H9 (cell line): ENCODE results near the gene NGB. TPM values are rescaled to one million over a fixed set of nuclear protein-coding genes. Genes with fewer than 3 reads are reported as not detected.
A peak's percentile ranks its signal among the peaks of the same experiment; 100 is the strongest.

Experiments used
- DNase-seq: peaks from one replicate; pipeline ENCODE4 v3.0.0-alpha.2; 2017
- H2AFZ ChIP-seq: one replicate; pipeline ENCODE4 v1.6.1; 2013; ENCODE audit warnings: mild to moderate bottlenecking, low read length, control low read depth, moderate library complexity
- H2AK5ac ChIP-seq: 2 replicates; pipeline ENCODE4 v1.6.1; 2013; ENCODE audit warnings: low read length, control low read depth, mixed read lengths; ENCODE audit not compliant: insufficient read length
- H2BK120ac ChIP-seq: one replicate; pipeline ENCODE4 v1.6.1; 2013; ENCODE audit warnings: low read depth, mild to moderate bottlenecking, low read length, control low read depth, inconsistent platforms; ENCODE audit not compliant: poor library complexity, severe bottlenecking
- H2BK12ac ChIP-seq: 2 replicates; pipeline ENCODE4 v1.6.1; 2013; ENCODE audit warnings: low read length, control low read depth, mixed read lengths, low read depth; ENCODE audit not compliant: insufficient read length
- H2BK15ac ChIP-seq: 2 replicates; pipeline ENCODE4 v1.6.1; 2013; ENCODE audit warnings: low read depth, low read length, control low read depth
- H2BK20ac ChIP-seq: one replicate; pipeline ENCODE4 v1.6.1; 2013; ENCODE audit warnings: low read depth, mild to moderate bottlenecking, low read length, control low read depth, inconsistent platforms; ENCODE audit not compliant: poor library complexity, severe bottlenecking
- H2BK5ac ChIP-seq: 2 replicates; pipeline ENCODE4 v1.6.1; 2013; ENCODE audit warnings: low read length, control low read depth, mixed read lengths; ENCODE audit not compliant: insufficient read length
- H3K14ac ChIP-seq: 2 replicates; pipeline ENCODE4 v1.6.1; 2013; ENCODE audit warnings: low read length, control low read depth; ENCODE audit not compliant: insufficient read depth
- H3K18ac ChIP-seq: 2 replicates; pipeline ENCODE4 v1.6.1; 2013; ENCODE audit warnings: low read depth, mild to moderate bottlenecking, mixed read lengths, low read length, control low read depth; ENCODE audit not compliant: insufficient read length
- H3K23ac ChIP-seq: 2 replicates; pipeline ENCODE4 v1.6.1; 2013; ENCODE audit warnings: low read length, control low read depth, mixed read lengths, low read depth; ENCODE audit not compliant: insufficient read length
- H3K23me2 ChIP-seq: 2 replicates; pipeline ENCODE4 v1.6.1; 2013; ENCODE audit warnings: low read depth, mild to moderate bottlenecking, mixed read lengths, low read length, control low read depth; ENCODE audit not compliant: insufficient read length, poor library complexity, severe bottlenecking
- H3K27ac ChIP-seq: 2 replicates; pipeline ENCODE4 v1.5.1; 2013; ENCODE audit warnings: low read length, control low read depth, mixed read lengths, low read depth; ENCODE audit not compliant: insufficient read length
- H3K27me3 ChIP-seq: 2 replicates; pipeline ENCODE4 v1.6.1; 2013; ENCODE audit warnings: low read length, control low read depth, inconsistent platforms; ENCODE audit not compliant: insufficient read depth
- H3K4ac ChIP-seq: 2 replicates; pipeline ENCODE4 v1.6.1; 2013; ENCODE audit warnings: low read depth, mild to moderate bottlenecking, control low read depth, inconsistent platforms, low read length, moderate library complexity
- H3K4me1 ChIP-seq: 2 replicates; pipeline ENCODE4 v1.6.1; 2013; ENCODE audit warnings: low read length, control low read depth, inconsistent platforms; ENCODE audit not compliant: insufficient read depth
- H3K4me2 ChIP-seq: 2 replicates; pipeline ENCODE4 v1.6.1; 2013; ENCODE audit warnings: low read length, control low read depth, mixed read lengths; ENCODE audit not compliant: insufficient read length, insufficient read depth
- H3K56ac ChIP-seq: 2 replicates; pipeline ENCODE4 v1.6.1; 2013; ENCODE audit warnings: low read depth, mild to moderate bottlenecking, mixed read lengths, low read length, control low read depth; ENCODE audit not compliant: insufficient read length
- H3K79me1 ChIP-seq: 2 replicates; pipeline ENCODE4 v1.6.1; 2013; ENCODE audit warnings: low read depth, mild to moderate bottlenecking, moderate library complexity, low read length, control low read depth, inconsistent platforms; ENCODE audit not compliant: insufficient read depth, poor library complexity, severe bottlenecking
- H3K79me2 ChIP-seq: 2 replicates; pipeline ENCODE4 v1.6.1; 2013; ENCODE audit warnings: low read length, control low read depth, inconsistent platforms; ENCODE audit not compliant: insufficient read depth
- H3K9ac ChIP-seq: 2 replicates; pipeline ENCODE4 v1.6.1; 2013; ENCODE audit warnings: low read length, control low read depth, mixed read lengths; ENCODE audit not compliant: insufficient read length; ENCODE audit errors: extremely low read depth
- H3K9me3 ChIP-seq: one replicate; pipeline ENCODE4 v1.6.1; 2013; ENCODE audit warnings: low read depth, low read length, inconsistent platforms; ENCODE audit not compliant: control insufficient read depth
- H3T11ph ChIP-seq: one replicate; pipeline ENCODE4 v1.6.1; 2013; ENCODE audit warnings: mild to moderate bottlenecking, low read length, control low read depth, inconsistent platforms
- H4K20me1 ChIP-seq: one replicate; pipeline ENCODE4 v1.6.1; 2013; ENCODE audit not compliant: control insufficient read depth, insufficient read length, insufficient read depth
- H4K5ac ChIP-seq: 2 replicates; pipeline ENCODE4 v1.6.1; 2013; ENCODE audit warnings: low read depth, mild to moderate bottlenecking, mixed read lengths, low read length, control low read depth; ENCODE audit not compliant: insufficient read length
- H4K8ac ChIP-seq: replicated peaks from 2 replicates; pipeline ENCODE4 v1.6.1; 2013; ENCODE audit warnings: low read length, control low read depth, mixed read lengths, low read depth; ENCODE audit not compliant: insufficient read length
- H4K91ac ChIP-seq: 2 replicates; pipeline ENCODE4 v1.6.1; 2013; ENCODE audit warnings: low read depth, mild to moderate bottlenecking, moderate library complexity, mixed read lengths, low read length, control low read depth; ENCODE audit not compliant: insufficient read length
- H3K27ac Mint-ChIP-seq, 3 experiments: 2 replicates in 2 of 3; 3 replicates in 1 of 3; pipeline ENCODE4 v1.8.0; 2020 to 2021; ENCODE audit warnings: mixed read lengths in 3 of 3, mild to moderate bottlenecking in 1 of 3, moderate library complexity in 1 of 3
- H3K27me3 Mint-ChIP-seq: 2 replicates; pipeline ENCODE4 v1.8.0; 2021; ENCODE audit warnings: low read depth, mild to moderate bottlenecking, moderate library complexity, mixed read lengths
- H3K36me3 Mint-ChIP-seq, 3 experiments: 2 replicates in 2 of 3; 3 replicates in 1 of 3; pipeline ENCODE4 v1.8.0; 2020 to 2021; ENCODE audit warnings: low read depth in 3 of 3, mixed read lengths in 3 of 3; ENCODE audit not compliant: insufficient read depth in 1 of 3
- H3K4me1 Mint-ChIP-seq, 2 experiments: 2 replicates each; pipeline ENCODE4 v1.8.0; 2020; ENCODE audit warnings: mixed read lengths in 2 of 2
- H3K4me3 Mint-ChIP-seq, 2 experiments: 2 replicates in 1 of 2; 3 replicates in 1 of 2; pipeline ENCODE4 v1.8.0; 2020 to 2021; ENCODE audit warnings: mild to moderate bottlenecking in 2 of 2, mixed read lengths in 2 of 2, moderate library complexity in 1 of 2
- H3K9me3 Mint-ChIP-seq, 2 experiments: 2 replicates in 1 of 2; 3 replicates in 1 of 2; pipeline ENCODE4 v1.8.0; 2020; ENCODE audit warnings: mild to moderate bottlenecking in 2 of 2, mixed read lengths in 2 of 2, moderate library complexity in 1 of 2
- WGBS: extraction: QIAGEN DNeasy Blood & Tissue Kit; methylation state at CpG from one replicate; pipeline ENCODE4 v1.1.7; 2013; ENCODE audit warnings: missing lambda C conversion rate, low lambda C conversion rate, mixed read lengths; ENCODE audit not compliant: insufficient read length; ENCODE audit errors: extremely low coverage; 5-methylcytosine and 5-hydroxymethylcytosine counted together
- total RNA-seq: library from RNA; stranded (reverse); gene quantifications from 2 replicates; pipeline ENCODE4 v1.2.1, GENCODE V29; 2021
- TF ChIP-seq, protein P1 (sequence below): fragments of 200-600 bp; sonication (generic); conservative IDR thresholded peaks from 3 replicates; pipeline ENCODE4 v1.8.0; 2021; ENCODE audit warnings: antibody characterized with exemption, mild to moderate bottlenecking

The NGB gene
- total RNA-seq, 1 experiment from 2014 or later: 0.26 TPM

DNA sequence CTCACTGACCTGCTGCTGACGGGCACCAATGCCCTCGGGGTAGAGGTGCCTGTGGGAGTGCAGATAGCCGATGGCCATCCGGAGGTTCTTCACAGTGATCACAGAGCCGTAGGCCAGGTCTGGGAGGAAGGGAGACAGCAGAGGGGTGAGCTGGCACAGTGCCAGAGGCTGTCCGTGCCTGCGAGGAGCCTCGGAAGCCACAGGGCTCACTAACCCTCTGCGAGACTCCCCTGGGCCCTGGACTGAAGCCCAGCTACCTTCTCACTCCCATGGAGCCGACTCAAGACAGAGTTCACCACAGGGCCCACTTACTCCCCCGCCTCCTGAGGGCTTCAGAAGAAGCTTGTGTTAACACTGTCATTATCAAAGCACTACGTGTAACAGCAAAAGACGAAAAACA, 25.1 kb upstream of the NGB start:
- Histone ChIP-seq H2BK20ac (no peak overlapping the region), H2BK120ac (no peak overlapping the region), H3K4ac (no peak overlapping the region), H2BK5ac (no peak overlapping the region), H3K14ac (no peak overlapping the region), H3T11ph (no peak overlapping the region), H4K91ac (no peak overlapping the region), H2BK12ac (no peak overlapping the region), H4K8ac (no peak overlapping the region), H3K79me2 (no peaks in the 10 kb centered on the region), H3K23ac (no peak overlapping the region), H4K5ac (no peak overlapping the region), H3K4me2 (no peak overlapping the region), H3K9ac (no peak overlapping the region), H2AFZ (no peak overlapping the region), H2BK15ac (no peak overlapping the region), H3K4me1 (no peaks in the 10 kb centered on the region), H3K27me3 (no peaks in the 10 kb centered on the region), H3K27ac (no peak overlapping the region), H3K9me3 (no peaks in the 10 kb centered on the region), H3K18ac (no peak overlapping the region), H3K23me2 (no peaks in the 10 kb centered on the region), H3K56ac (no peak overlapping the region), H3K79me1 (no peaks in the 10 kb centered on the region), H4K20me1 (no peaks in the 10 kb centered on the region), H2AK5ac (no peak overlapping the region)
- Mint-ChIP-seq H3K36me3 (peaks cover 7 to 32% (median 21%) of the 10 kb centered on the region in 3 experiments), H3K4me3 (no peak overlapping the region), H3K27me3 (no peaks in the 10 kb centered on the region), H3K27ac (peak overlapping the region in 1 of 3 experiments; percentile 51; a peak in 1 of 7 replicates), H3K4me1 (peaks cover 8% of the 10 kb centered on the region in 2 experiments), H3K9me3 (no peaks in the 10 kb centered on the region)
- no peak for DNase-seq
- WGBS: no CpG with 5 or more reads among the region's 13 CpGs
- TF ChIP-seq, protein P1, sequence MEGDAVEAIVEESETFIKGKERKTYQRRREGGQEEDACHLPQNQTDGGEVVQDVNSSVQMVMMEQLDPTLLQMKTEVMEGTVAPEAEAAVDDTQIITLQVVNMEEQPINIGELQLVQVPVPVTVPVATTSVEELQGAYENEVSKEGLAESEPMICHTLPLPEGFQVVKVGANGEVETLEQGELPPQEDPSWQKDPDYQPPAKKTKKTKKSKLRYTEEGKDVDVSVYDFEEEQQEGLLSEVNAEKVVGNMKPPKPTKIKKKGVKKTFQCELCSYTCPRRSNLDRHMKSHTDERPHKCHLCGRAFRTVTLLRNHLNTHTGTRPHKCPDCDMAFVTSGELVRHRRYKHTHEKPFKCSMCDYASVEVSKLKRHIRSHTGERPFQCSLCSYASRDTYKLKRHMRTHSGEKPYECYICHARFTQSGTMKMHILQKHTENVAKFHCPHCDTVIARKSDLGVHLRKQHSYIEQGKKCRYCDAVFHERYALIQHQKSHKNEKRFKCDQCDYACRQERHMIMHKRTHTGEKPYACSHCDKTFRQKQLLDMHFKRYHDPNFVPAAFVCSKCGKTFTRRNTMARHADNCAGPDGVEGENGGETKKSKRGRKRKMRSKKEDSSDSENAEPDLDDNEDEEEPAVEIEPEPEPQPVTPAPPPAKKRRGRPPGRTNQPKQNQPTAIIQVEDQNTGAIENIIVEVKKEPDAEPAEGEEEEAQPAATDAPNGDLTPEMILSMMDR: no peak
